K562 treated with DMSO at 1 percent for 24 hours (cell line): ENCODE data around the gene ABHD16A. TPM values are rescaled to one million over a fixed set of nuclear protein-coding genes. Genes with fewer than 3 reads are reported as not detected.

Experiments used
- total RNA-seq: library from RNA; unstranded; fragments of 300-600 nt; gene quantifications from 2 replicates; pipeline ENCODE4 v1.2.3, GENCODE V29; 2022; ENCODE audit warnings: low read depth; ENCODE audit not compliant: insufficient read depth

The ABHD16A gene
- total RNA-seq = 104 and 110 TPM in 2 replicates

GRCh38 chr6:31702819-31703716 lies at the start of gene ABHD16A:
TSS of gene ABHD16A (minus strand) at chr6:31703324. CDS start at chr6:31703281, 43 bp downstream.

DNA sequence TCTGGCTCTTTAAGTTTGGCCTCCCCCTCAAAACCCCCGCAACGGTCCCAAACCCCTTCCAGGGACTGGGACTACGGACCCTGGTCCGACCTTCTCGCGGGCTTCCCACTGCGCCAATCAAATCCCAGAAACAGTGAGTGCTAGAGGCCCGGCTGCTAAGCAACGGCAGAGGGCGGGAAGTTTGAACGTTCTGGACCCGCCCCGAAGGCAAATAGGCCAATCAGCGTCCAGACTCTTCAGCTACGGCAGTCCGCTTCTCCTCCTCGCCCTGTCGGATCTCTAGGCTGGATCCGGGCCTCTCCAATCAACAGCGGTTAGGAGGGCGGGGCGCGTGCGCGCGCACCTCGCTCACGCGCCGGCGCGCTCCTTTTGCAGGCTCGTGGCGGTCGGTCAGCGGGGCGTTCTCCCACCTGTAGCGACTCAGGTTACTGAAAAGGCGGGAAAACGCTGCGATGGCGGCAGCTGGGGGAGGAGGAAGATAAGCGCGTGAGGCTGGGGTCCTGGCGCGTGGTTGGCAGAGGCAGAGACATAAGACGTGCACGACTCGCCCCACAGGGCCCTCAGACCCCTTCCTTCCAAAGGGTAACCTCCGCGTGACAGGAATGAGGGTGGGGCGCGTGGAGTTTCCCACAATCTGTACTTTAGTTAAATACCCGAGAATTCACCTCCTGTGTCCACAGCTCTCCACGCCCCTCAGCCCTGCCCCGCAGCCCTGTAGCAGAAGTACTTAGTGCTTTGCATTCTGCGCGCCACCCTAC lies 36.7 kb upstream of the ABHD16A start, which contains the start of gene MSH5:
Gene MSH5, plus strand, starts transcription at position 367 of the 758 bp plus-strand sequence. CDS start 462 bp downstream, outside the sequence.

GRCh38 chr6:31736021-31736767 lies 33.1 kb upstream of the ABHD16A start, which contains the start of gene CLIC1:
TSS of gene CLIC1 (minus strand) at chr6:31736530. CDS start at chr6:31736300, 230 bp downstream.

DNA sequence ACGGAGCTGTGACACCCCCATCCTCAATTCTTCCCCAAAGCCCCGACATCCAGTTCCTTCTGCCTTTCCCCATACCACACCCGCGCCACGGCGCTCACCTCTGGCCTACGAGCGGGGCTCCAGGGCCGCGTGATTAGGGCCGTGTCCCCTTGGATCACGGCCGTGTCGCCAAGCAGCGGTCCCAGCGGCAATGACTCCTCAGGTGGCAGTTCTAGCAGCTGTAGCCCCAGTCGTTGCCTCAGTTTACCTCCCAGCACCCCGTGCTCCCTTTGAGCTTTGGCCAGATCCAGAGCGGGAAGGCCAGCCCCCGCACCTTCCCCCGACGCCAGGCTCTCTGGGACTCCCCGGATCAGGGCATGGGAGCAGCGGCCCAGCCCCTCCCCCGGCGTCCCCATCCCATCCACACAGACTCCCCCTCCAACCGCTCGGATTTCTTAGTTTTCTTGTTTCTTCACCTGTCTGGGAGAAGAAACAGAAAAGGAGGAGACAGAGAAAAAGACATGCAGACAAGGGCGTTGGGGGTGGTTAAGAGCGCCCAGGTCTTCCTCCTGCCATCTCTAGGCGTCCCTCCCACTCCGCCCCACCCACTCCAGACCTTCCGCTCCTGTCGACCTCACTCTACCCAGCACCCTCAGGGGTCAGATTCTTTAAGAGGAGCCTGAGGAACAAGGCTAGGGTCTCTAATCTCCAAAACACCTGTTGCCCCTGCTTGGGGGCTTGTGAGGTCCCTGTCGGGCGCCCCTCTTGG lies 25.8 kb upstream of the ABHD16A start, which contains the start of gene DDAH2:
Gene DDAH2, minus strand, starts transcription at position 533 of the 748 bp plus-strand sequence. Its CDS starts 138 bp downstream, at position 395.

GRCh38 chr6:31723245-31723979 lies 20.3 kb upstream of the ABHD16A start, which contains the start of gene MPIG6B:
TSS of gene MPIG6B (plus strand) at chr6:31723373. CDS start at chr6:31723384, 11 bp downstream.

GRCh38 chr6:31721351-31722020 lies 18.4 kb upstream of the ABHD16A start, which contains the start of gene LY6G6C:
TSS of gene LY6G6C (minus strand) at chr6:31721746. CDS start at chr6:31721679, 67 bp downstream.

GRCh38 chr6:31715022-31715958 lies 12.2 kb upstream of the ABHD16A start, which contains the start of gene LY6G6D:
TSS of gene LY6G6D (plus strand) at chr6:31715348. CDS start at chr6:31715356, 8 bp downstream.

GRCh38 chr6:31706599-31706998 lies 3.5 kb upstream of the ABHD16A start, which contains the start of gene LY6G6F:
TSS of gene LY6G6F (plus strand) at chr6:31706866. CDS start at chr6:31706907, 41 bp downstream.

DNA sequence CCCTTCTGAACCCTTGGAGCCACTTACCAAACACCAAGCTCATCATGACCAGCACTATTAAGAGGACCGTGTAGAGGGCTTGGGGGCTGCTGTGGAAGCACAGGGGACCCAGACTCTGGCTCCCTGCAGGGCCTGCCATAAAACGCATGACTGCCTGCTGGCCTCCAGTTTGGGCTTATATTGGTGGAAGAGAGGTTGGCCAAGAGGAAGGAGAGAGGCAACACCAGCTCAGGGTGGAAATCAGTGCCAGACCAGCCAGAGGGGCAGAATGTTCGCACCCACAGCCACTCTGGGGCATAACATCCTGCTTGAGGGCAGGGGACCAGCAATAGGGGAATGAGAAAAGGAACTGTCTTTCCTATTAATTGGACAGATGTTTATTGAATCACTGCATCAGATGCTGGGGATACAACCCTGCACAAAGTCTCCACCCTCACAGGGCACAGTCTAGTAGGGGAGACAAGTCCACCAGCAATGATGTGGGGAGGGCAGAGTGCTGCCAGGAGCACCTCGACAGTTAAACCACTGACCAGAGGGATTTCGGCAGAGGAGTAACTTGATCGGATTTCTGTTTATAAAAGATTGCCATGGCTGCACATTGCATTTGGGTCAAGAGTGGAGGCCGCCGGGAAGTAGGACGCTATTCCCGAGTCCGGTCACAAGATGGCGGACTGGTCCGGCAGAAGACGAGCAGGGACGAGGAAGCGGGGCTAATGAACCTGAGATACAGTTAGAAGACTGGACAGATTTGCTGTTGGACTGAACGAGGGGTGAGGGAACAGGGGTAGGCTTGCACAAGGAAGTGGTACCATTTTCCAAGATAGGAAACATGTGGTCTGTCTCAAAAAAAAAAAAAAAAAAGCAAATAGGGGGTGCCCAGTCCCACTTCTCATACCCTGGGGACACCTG lies 22.6 kb downstream of the ABHD16A start, which contains the start of gene LY6G5C:
Gene LY6G5C, minus strand, starts transcription at position 842 of the 909 bp plus-strand sequence. Its CDS starts 694 bp downstream, at position 148.

DNA sequence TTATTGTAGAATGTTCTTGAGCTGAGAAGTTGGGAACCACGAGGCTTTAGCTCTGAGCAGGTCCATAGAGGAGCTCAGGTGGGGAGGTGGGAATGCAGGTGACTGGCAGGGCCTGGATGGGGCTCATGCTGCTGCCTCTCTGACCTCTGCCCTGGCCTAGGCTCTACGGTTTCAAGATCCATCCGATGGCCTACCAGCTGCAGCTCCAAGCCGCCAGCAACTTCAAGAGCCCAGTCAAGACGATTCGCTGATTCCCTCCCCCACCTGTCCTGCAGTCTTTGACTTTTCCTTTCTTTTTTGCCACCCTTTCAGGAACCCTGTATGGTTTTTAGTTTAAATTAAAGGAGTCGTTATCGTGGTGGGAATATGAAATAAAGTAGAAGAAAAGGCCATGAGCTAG lies 33.4 kb downstream of the ABHD16A start, which contains the start of gene LY6G5B:
Gene LY6G5B, plus strand, starts transcription at position 301 of the 400 bp plus-strand sequence. CDS start 975 bp downstream, outside the sequence.

GRCh38 chr6:31665501-31666336 lies 37.4 kb downstream of the ABHD16A start, which contains the start of gene CSNK2B:
TSS of gene CSNK2B (plus strand) at chr6:31666080. CDS start at chr6:31666832, 752 bp downstream.

GRCh38 chr6:31664790-31665500 lies 38.2 kb downstream of the ABHD16A start, which contains the start of gene GPANK1:
TSS of gene GPANK1 (minus strand) at chr6:31664997. CDS start at chr6:31664478, 519 bp downstream.

GRCh38 chr6:31660381-31661261 lies 42.5 kb downstream of the ABHD16A start, which contains the start of gene C6orf47:
TSS of gene C6orf47 (minus strand) at chr6:31660778. CDS start at chr6:31659947, 831 bp downstream.

